GM21576 (cell line): ENCODE data around the gene CCBE1.

Experiments used
- ATAC-seq: cut with Tn5 transposase; IDR thresholded peaks from one replicate; pipeline ENCODE4 v1.9.1; 2021; ENCODE audit warnings: mild to moderate bottlenecking, moderate library complexity; ENCODE audit not compliant: unreplicated experiment

The CCBE1 gene

GRCh38 chr18:59576541-59577385, 120.5 kb downstream of the CCBE1 start:
- no peak for ATAC-seq

- no peak for ATAC-seq
These were observed 121.2 kb downstream of the CCBE1 start for GRCh38 chr18:59575995-59576394.

DNA sequence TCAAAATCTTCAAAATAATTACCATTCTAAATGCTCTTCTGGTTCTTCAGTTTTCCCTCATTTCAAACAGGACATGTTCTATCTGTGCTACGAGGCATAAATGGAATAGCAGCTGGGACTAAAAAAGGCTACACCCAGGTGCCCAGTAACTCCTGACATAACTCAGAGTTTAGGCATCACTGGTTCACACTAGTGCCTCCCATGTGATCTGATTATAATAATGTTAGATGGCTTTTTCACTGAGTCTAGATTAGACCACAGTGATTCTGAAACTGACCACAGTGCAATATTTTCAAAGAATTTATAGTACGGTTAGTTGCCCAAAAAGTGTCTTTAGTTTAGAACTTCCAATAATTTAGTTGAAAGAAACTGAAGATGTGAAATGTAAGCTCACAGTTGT, 123.3 kb downstream of the CCBE1 start:
- ATAC-seq = no peak

DNA sequence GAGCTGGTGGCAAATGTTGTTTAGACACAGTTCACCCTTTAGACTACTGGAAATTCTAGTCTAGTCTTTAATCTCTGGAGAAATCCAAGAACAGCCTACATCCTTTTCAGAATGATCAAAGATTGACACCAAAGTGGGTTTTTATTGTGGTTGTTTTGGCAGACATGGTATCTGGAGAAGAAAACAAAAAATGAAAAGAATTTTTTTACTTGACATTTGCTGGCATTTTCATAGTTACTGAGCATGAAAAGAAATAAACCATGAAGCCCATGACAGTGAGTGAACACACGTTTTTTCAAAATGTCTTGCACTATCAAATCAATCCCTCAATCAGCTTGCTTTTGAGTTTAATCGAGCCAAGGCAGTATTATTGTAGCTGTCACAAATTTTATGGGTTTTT, 125.3 kb downstream of the CCBE1 start:
- no peak for ATAC-seq

DNA sequence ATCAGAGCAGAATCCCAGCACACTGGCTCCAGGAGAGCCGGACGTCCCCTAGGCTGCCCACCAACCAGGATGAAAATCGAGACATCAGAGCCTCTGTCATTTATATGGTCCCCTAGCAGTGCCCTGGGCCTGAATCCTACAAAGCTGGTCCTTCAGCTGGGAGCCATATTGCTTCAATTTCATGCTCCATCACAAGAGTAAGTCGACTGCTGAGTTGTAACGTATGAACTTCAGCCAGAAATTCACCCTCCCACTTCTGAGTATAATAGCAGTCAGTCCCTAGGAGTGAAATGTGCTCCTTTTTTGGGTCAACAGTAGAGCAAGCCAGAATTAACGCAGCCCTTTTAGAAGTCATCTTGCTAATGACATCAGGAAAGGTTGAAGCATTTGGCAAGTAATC, 126.4 kb downstream of the CCBE1 start:
- ATAC-seq = no peak

- ATAC-seq = no peak
These were observed 127.0 kb downstream of the CCBE1 start for GRCh38 chr18:59570101-59570775.

DNA sequence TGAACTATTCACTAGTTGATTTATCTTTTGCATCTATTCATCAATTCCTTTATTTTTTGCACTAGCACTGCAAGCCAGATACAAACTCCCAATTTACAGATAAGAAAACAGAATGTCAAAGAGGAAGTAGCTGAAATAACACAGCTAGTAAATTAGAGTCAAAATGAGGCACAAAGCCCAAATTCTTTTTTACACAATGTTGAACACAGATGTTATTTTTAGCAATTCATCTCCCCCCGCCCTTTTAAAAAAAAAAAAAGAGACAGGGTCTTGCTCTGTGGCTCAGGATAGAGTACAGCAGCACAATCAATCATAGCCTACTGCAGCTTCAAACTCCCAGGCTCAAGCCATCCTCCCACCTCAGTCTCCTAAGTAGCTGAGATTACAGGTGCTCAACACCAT, 127.8 kb downstream of the CCBE1 start:
- ATAC-seq = no peak

- ATAC-seq = no peak
These were observed 129.8 kb downstream of the CCBE1 start for GRCh38 chr18:59567431-59567830.

DNA sequence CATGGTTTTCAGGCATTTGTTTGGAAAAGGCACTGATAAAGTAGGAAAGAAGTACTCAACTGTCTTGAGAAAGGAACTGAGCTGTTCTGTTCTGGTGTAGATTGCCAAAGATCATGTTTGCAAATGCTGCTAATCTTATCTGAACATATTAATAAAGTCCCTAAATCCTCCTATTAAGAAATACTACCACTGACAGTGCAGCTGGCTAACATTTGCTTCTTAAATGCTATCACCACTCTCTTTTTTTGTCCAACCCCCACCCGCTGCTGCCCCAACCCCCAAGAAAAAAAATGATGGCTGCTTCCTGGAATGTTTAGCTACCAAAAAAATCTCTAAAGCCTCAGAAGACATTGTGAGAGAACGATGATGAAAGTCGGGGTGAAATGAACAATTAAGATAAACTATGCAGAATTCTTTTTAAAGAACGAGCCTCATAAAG, 130.7 kb downstream of the CCBE1 start:
- ATAC-seq = no peak

GRCh38 chr18:59565957-59566356, 131.3 kb downstream of the CCBE1 start:
- ATAC-seq = no peak

DNA sequence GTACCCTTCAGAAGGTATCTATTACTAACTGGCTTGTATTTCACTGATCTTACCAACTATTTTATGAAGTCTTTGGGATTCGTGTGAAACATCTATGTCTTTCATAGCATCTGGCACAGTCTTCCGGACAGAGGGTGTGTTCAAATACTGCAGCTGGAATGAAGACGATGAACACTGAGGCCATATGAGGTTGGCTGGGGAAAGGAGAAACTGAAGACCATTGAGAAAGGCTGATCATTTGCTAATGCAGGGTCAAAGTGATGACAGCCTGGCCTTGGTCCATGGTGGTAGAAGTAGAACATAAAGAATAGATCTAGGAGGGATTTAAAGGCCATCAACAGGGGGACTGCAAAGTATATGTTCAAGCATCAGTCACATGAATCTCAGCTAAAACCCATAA, 132.7 kb downstream of the CCBE1 start:
- ATAC-seq = no peak

- ATAC-seq = no peak
These were observed 133.9 kb downstream of the CCBE1 start for GRCh38 chr18:59563176-59563785.

DNA sequence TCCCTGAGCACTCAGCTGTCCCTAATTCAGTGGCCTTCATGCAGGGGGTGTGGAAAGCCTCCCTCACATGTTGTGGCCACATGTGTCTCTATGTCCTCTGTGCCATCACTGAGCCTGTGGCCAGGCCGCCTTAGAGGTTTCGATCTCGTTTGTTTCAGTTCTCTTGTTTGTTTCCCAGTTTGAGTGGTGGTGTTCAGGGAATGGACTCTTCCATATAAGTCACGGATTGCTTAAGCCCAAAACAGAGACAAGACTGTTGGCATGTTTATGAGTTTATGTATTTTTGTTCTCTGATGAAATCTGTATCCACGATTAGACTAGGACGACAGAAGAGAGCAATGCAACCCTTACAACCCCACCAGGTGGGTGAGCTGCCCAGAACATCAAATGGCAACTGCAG, 134.5 kb downstream of the CCBE1 start:
- ATAC-seq = no peak

DNA sequence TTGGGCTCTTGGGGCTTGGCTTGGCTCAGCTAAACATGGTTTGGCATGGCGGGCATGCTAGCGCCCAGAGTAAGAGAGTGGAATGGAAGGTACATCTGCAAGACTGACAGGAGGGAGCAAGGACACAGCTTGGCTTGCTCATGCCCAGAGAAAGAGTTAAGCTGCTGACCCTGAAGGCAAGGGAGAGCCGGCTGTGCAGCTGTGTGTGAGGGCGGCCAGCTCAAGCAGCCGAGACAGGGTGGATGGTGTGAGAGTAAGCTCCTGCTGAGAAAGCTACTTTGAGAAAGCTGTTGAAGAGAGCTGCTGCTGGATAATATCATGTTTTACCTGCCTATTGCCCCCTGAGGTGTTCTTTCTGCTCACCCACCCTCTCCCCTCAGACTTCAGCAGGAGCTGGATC, 135.6 kb downstream of the CCBE1 start:
- ATAC-seq = no peak

- ATAC-seq = no peak
These were observed 136.7 kb downstream of the CCBE1 start for GRCh38 chr18:59560556-59560955.

DNA sequence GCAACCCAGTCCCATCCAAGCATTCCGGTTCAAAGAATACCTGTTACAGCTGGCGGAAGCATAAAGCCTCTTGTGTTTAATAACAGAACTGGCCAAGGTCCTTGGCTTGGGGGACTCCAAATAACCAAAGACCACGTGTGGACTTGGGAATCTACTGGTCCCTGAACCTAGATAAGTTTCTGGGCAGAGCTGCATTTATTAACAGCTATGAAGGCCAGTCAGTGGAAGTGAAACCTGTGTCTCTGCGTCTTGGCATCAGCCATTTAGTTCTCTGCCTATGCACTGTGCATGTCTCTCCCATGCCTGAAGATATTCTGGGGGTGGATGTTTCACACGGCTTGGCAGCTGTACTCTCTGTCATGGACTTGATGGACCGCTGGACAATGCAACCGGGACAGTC, 137.7 kb downstream of the CCBE1 start:
- no peak for ATAC-seq

DNA sequence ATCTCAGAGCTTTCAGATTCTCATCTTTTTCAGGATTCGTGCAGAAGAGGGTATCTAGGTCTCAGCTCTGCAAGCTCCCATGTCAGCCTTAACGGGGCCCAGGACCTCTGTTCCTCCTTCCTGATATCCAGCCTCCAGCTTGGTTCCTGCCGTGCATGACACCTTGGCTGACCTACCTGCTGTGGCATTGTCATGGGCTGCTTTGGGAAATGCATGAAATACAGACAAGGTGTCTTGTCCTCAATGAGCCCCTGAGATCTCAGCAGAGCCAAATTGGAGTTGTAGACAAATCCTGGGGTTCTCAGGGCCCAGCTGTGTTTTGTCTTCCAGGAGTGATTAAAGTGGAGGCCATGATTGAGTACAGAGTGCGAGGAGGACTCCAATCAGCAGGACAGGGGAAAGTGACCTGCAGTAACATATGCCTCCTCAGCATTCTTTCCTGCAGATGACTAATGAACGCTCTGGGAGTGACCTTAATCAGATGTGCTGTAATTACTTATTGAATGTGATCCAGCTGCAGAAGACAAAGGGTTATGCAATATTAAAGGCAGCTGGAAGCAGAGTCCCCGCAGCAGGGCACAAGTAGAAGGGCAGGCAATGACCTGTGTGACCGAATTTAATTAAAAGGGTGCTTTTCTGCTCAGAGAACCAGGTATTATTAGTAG, 141.1 kb downstream of the CCBE1 start:
- no peak for ATAC-seq

DNA sequence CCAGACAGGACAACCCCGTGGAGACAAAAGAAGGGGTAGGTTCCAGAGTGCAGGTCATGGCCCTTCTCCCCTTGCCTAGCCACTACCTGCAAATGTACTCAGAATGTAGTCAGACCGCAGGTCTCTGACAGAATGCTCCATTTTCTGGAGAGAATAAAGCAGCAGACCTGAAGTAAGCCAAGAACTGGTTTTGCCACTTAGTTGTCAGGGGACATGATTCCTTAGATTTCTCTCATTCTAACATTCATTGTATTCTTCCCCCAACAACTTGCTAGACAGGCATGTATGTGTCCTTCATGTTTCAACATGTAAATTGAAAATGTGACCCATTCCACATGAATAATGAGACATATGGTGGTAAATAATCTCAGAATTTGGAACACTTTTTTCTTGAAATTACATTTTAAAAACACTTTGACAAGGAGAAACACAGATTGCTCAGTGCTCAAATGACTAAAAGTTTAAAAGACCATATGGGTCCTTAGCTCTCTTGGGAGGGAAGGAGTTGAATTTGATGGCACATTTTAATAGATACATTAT, 142.4 kb downstream of the CCBE1 start:
- ATAC-seq = no peak

DNA sequence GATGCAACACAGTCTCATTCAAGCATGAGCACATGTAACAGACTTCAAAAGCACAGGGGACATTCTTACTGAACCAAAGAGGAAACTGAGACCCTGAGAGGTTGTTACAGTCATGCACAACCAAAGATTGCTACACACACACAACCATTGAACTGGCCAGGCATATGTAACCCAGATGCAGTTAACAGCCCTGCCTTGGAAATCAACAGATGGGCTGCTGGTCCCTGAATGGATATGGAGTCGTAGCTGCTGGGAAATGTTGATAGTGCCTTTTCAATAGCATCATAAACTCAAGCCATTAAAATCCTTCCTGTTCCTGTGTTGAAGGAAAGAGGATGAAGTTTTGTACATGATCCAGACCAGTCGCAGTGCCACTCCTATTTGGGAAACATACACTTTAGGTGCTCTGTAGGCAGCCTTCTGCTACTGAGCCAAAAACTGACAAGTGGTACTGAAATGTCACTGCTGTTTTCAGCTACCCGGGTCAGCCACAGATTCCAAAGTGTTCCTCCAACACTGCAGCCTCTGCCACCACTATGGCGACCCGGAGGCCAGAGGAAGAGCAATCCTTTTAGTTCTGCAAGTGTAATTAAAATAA, 143.9 kb downstream of the CCBE1 start:
- ATAC-seq = no peak

GRCh38 chr18:59551902-59552635, 145.2 kb downstream of the CCBE1 start:
- ATAC-seq = no peak
